HFF-Myc (cell line): ENCODE data around the gene FSD1.
"Not testable (repeated sequence)": the region's sequence is repeated elsewhere in the genome, so short reads cannot be mapped to it uniquely, and the experiment has no call there.

Experiments
- DNase-seq: peaks from one replicate; pipeline ENCODE4 v3.0.0-alpha.2; 2011; ENCODE audit warnings: low read depth; ENCODE audit errors: extremely low read depth
- H3K4me3 ChIP-seq: replicated peaks from 2 replicates; pipeline ENCODE4 v1.5.1; 2011; ENCODE audit warnings: low read depth, mild to moderate bottlenecking, control low read depth, low read length
- CTCF ChIP-seq: IDR thresholded peaks from 2 replicates; pipeline ENCODE4 v1.5.1; 2012; ENCODE audit warnings: mild to moderate bottlenecking, low read depth, low read length, control low read depth; ENCODE audit errors: missing control alignments

The FSD1 gene

DNA sequence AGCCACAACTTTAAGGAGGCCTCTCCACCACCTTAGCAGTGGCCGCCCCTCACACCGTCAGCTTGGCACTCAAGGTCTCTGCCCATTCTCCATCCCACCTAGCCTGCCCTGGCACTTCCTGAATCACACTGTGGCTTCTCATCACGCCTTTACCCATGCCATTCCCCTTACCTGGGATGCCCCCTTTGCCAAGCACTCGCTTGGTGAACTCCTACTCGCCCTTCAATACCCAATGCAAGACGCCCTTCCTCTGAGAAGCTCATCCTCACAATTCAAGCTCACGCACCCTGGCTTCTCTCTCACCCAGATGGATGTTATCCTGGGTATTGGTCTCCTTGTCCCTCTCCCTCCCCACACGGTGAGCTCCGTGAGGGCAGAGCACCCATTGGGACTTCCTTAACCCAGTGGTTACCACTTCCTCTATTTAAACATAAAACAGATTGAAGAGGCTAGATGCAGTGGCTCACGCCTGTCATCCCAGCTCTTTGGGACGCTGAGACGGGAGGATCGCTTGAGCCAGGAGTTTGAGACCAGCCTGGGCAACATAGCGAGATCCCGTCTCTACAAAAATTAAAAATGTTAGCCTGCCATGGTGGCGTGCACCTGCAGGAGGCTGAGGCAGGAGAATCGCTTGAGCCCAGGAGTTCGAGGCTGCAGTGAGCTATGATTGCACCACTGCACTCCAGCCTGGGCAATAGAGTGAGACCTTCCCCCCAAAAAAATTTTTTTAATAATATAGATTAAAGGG is 38.0 kb upstream of the FSD1 start:
- no peak overlapping the region for H3K4me3 ChIP-seq
- no peak for TF ChIP-seq CTCF
- DNase-seq = no peak

GRCh38 chr19:4267101-4267900 is 37.1 kb upstream of the FSD1 start:
- H3K4me3 ChIP-seq = no peak overlapping the region
- peak; percentile 75 for TF ChIP-seq CTCF
- DNase-seq = peak; percentile 32

DNA sequence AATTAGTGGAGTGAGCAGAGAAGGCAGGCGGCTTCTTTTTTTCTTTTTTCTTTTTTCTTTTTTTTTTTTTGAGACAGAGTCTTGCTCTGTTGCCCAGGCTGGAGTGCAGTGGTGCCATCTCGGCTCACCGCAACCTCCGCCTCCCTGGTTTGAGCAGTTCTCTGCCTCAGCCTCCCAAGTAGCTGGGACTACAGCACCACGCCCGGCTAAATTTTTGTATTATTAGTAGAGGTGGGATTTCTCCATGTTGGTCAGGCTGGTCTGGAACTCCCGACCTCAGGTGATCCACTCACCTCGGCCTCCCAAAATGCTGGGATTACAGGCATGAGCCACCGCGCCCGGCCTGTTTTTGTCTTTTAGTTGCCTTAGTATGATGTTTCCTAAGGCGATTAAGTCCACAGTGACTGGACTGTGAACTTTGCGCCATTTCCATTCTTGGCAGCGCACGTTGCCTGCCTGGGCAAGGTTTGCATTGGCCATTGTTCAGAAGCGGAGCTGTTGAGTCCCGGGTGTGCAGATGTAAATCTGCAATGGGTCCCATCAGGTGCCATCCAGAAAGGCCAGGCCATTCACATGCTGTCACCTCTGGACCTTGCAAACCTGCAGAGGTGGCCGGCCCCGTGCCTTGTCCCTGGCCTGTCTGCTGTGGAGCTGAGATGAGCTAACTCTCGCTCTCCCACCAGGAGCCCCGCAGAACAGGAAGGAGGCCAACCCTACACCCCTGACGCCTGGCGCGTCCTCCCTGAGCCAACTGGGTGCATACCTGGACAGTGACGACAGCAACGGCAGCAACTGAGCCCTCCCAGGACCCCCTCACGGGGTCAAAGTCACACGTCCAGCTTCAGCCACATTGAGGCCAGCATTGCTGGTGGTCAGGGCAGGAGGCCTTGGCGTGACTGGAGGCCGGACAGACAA is 36.2 kb upstream of the FSD1 start:
- no peak for DNase-seq
- TF ChIP-seq CTCF = no peak
- no peak overlapping the region for H3K4me3 ChIP-seq

- DNase-seq = no peak
- no peak overlapping the region for H3K4me3 ChIP-seq
- TF ChIP-seq CTCF = no peak
Observed at GRCh38 chr19:4268816-4269430, 35.5 kb upstream of the FSD1 start.

DNA sequence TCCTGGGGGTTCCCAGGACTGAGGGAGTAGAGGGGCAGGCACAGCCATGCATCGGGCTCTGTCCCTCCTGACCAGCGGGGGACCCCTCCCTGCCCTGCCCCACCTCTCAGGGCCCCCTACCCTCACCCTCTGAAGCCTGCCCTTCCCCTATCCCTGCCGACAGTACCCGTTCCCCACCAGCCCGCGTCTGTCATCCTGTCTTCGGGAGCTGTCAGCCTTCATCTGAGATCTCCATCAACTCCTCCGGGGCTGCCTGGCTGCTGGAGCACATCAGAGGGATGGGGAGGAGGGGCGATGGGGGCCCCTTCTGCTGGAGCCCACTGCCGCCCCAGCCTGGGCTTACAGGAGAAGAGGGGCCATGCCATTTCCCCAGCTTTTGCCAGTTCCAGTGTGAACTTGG is 31.5 kb upstream of the FSD1 start:
- no peak for TF ChIP-seq CTCF
- no peak for DNase-seq
- no peak overlapping the region for H3K4me3 ChIP-seq

GRCh38 chr19:4274321-4274686 is 30.1 kb upstream of the FSD1 start:
- not testable (repeated sequence) for DNase-seq, H3K4me3 ChIP-seq
